ENCODE measurements around the gene UMAD1.

- TF ChIP-seq REST (IDR thresholded peaks at IDR 0.05; ENCODE audit: insufficient read depth in 1 of 2, low read depth in 2 of 2, low read length in 2 of 2) (no peak), POLR2AphosphoS5 (IDR thresholded peaks at IDR 0.05; ENCODE audit: low read depth, low read length) (no peak), SIN3A (IDR thresholded peaks at IDR 0.05; ENCODE audit: borderline replicate concordance, insufficient read depth, low read length) (no peak), TAF1 (IDR thresholded peaks at IDR 0.05; ENCODE audit: borderline replicate concordance, insufficient read depth, low read length) (no peak), FOXP2 (optimal IDR thresholded peaks at IDR 0.05; ENCODE audit: borderline replicate concordance, extremely low read depth, extremely low read length, insufficient read depth) (no peak)
Observed at GRCh38 chr7:7805511-7806153, 165.1 kb downstream of the UMAD1 start.
